ENCODE results near the gene PRMT5. TPM values are rescaled to one million over a fixed set of nuclear protein-coding genes. Genes with fewer than 3 reads are reported as not detected.
"Not testable (repeated sequence)": the region's sequence is repeated elsewhere in the genome, so short reads cannot be mapped to it uniquely, and the experiment has no call there.

The PRMT5 gene
- total and polyA plus RNA-seq, 3 experiments from 2014 or later, result 41.3 to 200 (median 191) TPM

DNA sequence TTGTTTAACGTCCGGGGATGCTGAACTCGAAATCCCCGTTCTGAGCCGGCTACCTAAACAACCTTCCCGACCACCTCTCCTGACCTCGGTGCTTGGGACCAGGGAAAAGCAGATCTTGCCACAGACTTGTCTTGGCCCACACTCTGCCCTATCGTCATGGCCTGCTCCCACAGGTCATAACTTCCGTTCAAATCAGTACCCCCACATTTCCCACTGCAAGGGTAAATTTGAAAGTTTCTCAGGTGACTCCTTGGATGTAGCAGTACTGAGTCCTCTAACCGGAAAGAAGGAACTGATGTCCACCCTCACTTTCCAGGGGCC is 9.6 kb downstream of the PRMT5 start:
- Histone ChIP-seq H3K27ac (ENCODE audit: low read depth, low read length) (peak overlapping the region; percentile 100), H3K4me1 (ENCODE audit: insufficient read depth, low read length) (peaks cover 30% of the 10 kb centered on the region), H3K27me3 (ENCODE audit: insufficient read depth, low read length, poor library complexity, severe bottlenecking) (no peaks in the 10 kb centered on the region), H3K9me3 (ENCODE audit: low read length) (no peaks in the 10 kb centered on the region), H3K36me3 (ENCODE audit: insufficient read depth, low read length) (peaks cover 23% of the 10 kb centered on the region), H3K4me3 (ENCODE audit: low read length) (peak overlapping the region; percentile 66)
- no peak for DNase-seq
- POLR2A ChIA-PET, result interaction anchor here (0.5 to 2.4 kb wide), 10 partner anchors 10 to 1855 kb away, joined by 3 to 12 read pairs (median 6); partner anchors contain the start of genes ACIN1, C14orf119, HAUS4 and LRP10
- Mint-ChIP-seq H3K9me3 (peaks cover 0 to 3% (median 0%) of the 10 kb centered on the region in 5 donors), H3K4me3 (peak overlapping the region; percentile 91 to 100 (median 97)), H3K27me3 (peaks cover 0 to 7% of the 10 kb centered on the region in 2 donors), H3K27ac (peak overlapping the region; percentile 99 to 100 (median 100)), H3K4me1 (peaks cover 36 to 56% (median 52%) of the 10 kb centered on the region in 3 donors), H3K36me3 (peaks cover 9 to 66% (median 9%) of the 10 kb centered on the region in 3 donors)
- CTCF ChIA-PET, result interaction anchor here (0.9 to 3.8 kb wide), 10 partner anchors 10 to 349 kb away, joined by 3 to 28 read pairs (median 3); partner anchors contain the start of genes HAUS4, MRPL52, PRMT5 and REM2

DNA sequence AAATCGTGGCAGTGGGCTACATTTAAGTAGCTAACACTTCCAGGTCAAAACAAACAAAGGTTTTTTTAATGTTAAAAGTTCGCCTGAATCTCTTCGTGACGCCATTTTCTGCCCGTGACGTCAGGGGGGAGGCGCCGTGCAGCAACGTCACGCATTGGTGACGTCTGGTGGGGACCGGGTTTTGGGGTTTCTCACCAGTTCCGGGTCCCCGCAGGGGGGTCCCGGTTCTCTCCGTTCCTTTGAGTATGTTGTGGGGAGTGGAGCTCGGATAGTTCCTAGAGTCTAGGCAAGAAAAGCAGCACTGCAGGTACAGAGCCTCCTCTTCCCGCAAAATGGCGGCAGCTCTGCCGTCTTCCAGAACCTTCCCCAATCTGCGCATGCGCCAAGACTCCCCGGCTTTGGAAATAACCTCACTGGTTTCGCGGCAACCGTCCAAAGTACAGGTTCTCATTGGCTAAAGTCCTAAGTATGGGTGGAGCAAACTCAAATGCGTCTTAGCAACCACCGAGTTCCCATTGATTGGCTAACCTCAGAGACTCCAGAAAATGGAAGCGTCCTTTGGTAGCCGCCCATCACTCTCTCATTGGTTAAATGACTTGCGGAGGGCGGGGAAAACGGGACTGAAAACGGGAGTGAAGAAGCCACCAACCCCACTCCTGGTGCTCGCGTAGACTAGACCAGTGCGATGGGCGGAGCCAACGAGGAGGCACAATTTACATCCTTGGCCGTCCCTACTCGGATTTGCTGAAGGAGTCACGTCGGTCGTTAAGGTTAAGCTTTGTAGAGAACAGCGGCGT is 10.2 kb downstream of the PRMT5 start, which contains the start of gene RBM23:
Gene RBM23 (minus strand): TSS at position 346 of the 797 bp plus-strand sequence.
- H3K4me1 ChIP-seq (ENCODE audit: insufficient read depth, low read length), result peaks cover 30% of the 10 kb centered on the region
- H3K4me1 Mint-ChIP-seq, result peaks cover 36 to 56% (median 56%) of the 10 kb centered on the region in 3 donors

DNA sequence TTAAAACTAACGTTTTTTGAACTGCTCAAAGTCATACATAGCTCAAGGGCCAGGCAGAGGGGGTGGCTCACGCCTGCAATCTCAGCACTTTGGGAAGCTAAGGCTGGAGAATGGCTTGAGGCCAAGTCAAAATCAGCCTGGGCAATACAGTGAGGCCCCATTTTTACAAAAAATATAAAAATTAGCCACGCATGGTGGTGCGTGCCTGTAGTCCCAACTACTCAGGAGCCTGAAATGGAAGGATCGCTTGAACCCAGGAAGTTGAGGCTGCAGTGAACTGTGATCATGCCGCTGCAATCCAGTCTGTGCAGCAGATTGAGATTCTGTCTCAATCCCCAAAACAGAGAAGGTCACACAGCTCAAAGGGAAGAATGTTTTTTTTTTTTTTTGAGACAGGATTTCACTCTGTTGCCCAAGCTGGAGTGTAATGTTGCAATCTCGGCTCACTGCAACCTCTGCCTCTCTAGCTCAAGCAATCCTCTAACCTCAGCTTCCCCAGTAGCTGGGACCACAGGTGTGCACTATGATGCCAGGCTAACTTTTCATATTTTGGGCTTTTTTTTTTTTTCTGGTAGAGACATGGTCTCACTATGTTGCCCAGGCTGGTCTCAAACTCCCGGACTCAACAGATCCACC is 13.2 kb downstream of the PRMT5 start:
- Mint-ChIP-seq H3K4me3 (peak overlapping the region in 5 of 7 donors; percentile 3 to 92 (median 12)), H3K4me1 (peaks cover 49 to 77% (median 64%) of the 10 kb centered on the region in 3 donors), H3K36me3 (peaks cover 0 to 54% (median 4%) of the 10 kb centered on the region in 3 donors), H3K27me3 (peaks cover 0 to 7% of the 10 kb centered on the region in 2 donors), H3K9me3 (peaks cover 0 to 3% (median 0%) of the 10 kb centered on the region in 5 donors), H3K27ac (peak overlapping the region in 4 of 8 donors; percentile 67 to 100 (median 76))
- no peaks in the 10 kb centered on the region for H3K9me3 ChIP-seq (ENCODE audit: low read length)
- H3K36me3 ChIP-seq (ENCODE audit: insufficient read depth, low read length), result peaks cover 10% of the 10 kb centered on the region
- ChIA-PET CTCF (interaction anchor here (0.6 to 1.6 kb wide), 4 partner anchors 15 to 153 kb away, joined by 3 to 5 read pairs (median 3); no protein-coding TSS in a partner anchor), POLR2A (no interaction called here)
- no peaks in the 10 kb centered on the region for H3K27me3 ChIP-seq (ENCODE audit: insufficient read depth, low read length, poor library complexity, severe bottlenecking)
- no peak overlapping the region for H3K27ac ChIP-seq (ENCODE audit: low read depth, low read length)
- DNase-seq, result no peak
- H3K4me1 ChIP-seq (ENCODE audit: insufficient read depth, low read length), result peaks cover 35% of the 10 kb centered on the region
- no peak overlapping the region for H3K4me3 ChIP-seq (ENCODE audit: low read length)

More for the DNA sequence above, 10.2 kb downstream of the PRMT5 start, which contains the start of gene RBM23:
- CTCF ChIA-PET, result interaction anchor here (0.9 to 3.8 kb wide), 17 partner anchors 11 to 362 kb away, joined by 3 to 28 read pairs (median 3); partner anchors contain the start of genes HAUS4, MRPL52, PRMT5 and REM2
- Histone ChIP-seq H3K27me3 (ENCODE audit: insufficient read depth, low read length, poor library complexity, severe bottlenecking) (no peaks in the 10 kb centered on the region), H3K4me3 (ENCODE audit: low read length) (peak within 1 kb of the TSS; percentile 95), H3K9me3 (ENCODE audit: low read length) (no peaks in the 10 kb centered on the region), H3K27ac (ENCODE audit: low read depth, low read length) (peak within 1 kb of the TSS; percentile 100), H3K36me3 (ENCODE audit: insufficient read depth, low read length) (peaks cover 17% of the 10 kb centered on the region)
- Mint-ChIP-seq H3K27me3 (peaks cover 0 to 7% of the 10 kb centered on the region in 2 donors), H3K27ac (peak within 1 kb of the TSS; percentile 99 to 100 (median 100)), H3K4me3 (peak within 1 kb of the TSS; percentile 91 to 100 (median 97)), H3K9me3 (peaks cover 0 to 3% (median 0%) of the 10 kb centered on the region in 5 donors), H3K36me3 (peaks cover 9 to 63% (median 9%) of the 10 kb centered on the region in 3 donors)
- POLR2A ChIA-PET, result interaction anchor here (0.5 to 2.4 kb wide), 15 partner anchors 9 to 1854 kb away, joined by 3 to 12 read pairs (median 4); partner anchors contain the start of genes ACIN1, C14orf119, HAUS4 and LRP10
- peak; percentile 99 to 100 (median 100) for DNase-seq

DNA sequence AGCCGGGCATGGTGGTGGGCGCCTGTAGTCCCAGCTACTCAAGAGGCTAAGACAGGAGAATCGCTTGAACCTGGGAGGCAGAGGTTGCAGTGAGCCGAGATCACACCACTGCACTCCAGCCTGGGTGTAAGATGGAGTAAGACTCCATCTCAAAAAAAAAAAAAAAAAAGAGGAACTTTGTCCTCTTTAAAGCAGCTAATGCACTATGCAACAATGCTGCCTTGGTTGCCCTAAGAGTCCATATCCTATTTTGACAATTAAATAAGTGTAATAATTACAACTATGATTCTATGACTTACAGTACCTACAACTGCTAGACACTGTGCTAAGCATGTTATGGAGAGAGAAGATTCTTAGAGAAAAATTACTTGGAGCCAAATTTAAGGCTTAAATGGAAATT is 14.3 kb downstream of the PRMT5 start:
- H3K36me3 ChIP-seq (ENCODE audit: insufficient read depth, low read length); H3K27me3 Mint-ChIP-seq; H3K27ac ChIP-seq (ENCODE audit: low read depth, low read length); H3K4me3 ChIP-seq (ENCODE audit: low read length); POLR2A ChIA-PET; H3K27me3 ChIP-seq (ENCODE audit: insufficient read depth, low read length, poor library complexity, severe bottlenecking); H3K9me3 Mint-ChIP-seq; H3K9me3 ChIP-seq (ENCODE audit: low read length); DNase-seq: not testable (repeated sequence)
- Mint-ChIP-seq H3K36me3 (peaks cover 0 to 55% (median 4%) of the 10 kb centered on the region in 3 donors), H3K4me1 (peaks cover 46 to 73% (median 60%) of the 10 kb centered on the region in 3 donors), H3K4me3 (peak overlapping the region in 1 of 7 donors; percentile 49), H3K27ac (peak overlapping the region in 2 of 8 donors; percentile 50 to 54)
- peaks cover 31% of the 10 kb centered on the region for H3K4me1 ChIP-seq (ENCODE audit: insufficient read depth, low read length)
- CTCF ChIA-PET, result interaction anchor here (1.0 kb wide), 1 partner anchor 92 kb away, joined by 4 read pairs; no protein-coding TSS in a partner anchor

DNA sequence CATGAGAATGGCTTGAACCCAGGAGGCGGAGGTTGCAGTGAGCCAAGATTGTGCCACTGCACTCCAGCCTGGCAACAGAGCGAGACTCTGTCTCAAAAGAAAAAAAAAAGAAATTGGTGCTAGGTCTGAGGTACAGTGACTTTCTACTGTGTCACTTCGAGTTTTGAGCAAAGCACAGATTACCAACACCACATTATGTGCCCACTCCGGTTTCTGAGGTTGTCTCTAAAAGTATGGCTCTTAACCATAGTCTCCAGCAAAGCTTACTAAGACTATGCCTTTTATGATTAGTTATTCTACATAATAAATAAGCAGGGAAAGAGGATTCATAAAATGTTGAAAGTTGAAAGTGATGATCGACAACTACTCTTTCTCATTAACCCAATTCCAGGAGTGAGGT is 18.3 kb downstream of the PRMT5 start:
- peaks cover 12 to 63% (median 18%) of the 10 kb centered on the region in 3 donors for H3K36me3 Mint-ChIP-seq
- Histone ChIP-seq H3K27me3 (ENCODE audit: insufficient read depth, low read length, poor library complexity, severe bottlenecking) (no peaks in the 10 kb centered on the region), H3K36me3 (ENCODE audit: insufficient read depth, low read length) (peaks cover 20% of the 10 kb centered on the region), H3K9me3 (ENCODE audit: low read length) (no peaks in the 10 kb centered on the region), H3K27ac (ENCODE audit: low read depth, low read length) (no peak overlapping the region), H3K4me3 (ENCODE audit: low read length) (no peak overlapping the region), H3K4me1 (ENCODE audit: insufficient read depth, low read length) (peaks cover 8% of the 10 kb centered on the region)
- CTCF ChIA-PET, result interaction anchor here (0.8 kb wide), 1 partner anchor 9 kb away, joined by 3 read pairs; no protein-coding TSS in a partner anchor
- POLR2A ChIA-PET, result interaction anchor here (0.6 kb wide), 1 partner anchor 38 kb away, joined by 3 read pairs; no protein-coding TSS in a partner anchor
- peaks cover 21 to 46% (median 30%) of the 10 kb centered on the region in 3 donors for H3K4me1 Mint-ChIP-seq
- H3K4me3 Mint-ChIP-seq, result no peak overlapping the region
- H3K27ac Mint-ChIP-seq, result peak overlapping the region in 1 of 8 donors; percentile 45
- DNase-seq, result no peak
- no peaks in the 10 kb centered on the region for H3K9me3 Mint-ChIP-seq
- no peaks in the 10 kb centered on the region for H3K27me3 Mint-ChIP-seq

DNA sequence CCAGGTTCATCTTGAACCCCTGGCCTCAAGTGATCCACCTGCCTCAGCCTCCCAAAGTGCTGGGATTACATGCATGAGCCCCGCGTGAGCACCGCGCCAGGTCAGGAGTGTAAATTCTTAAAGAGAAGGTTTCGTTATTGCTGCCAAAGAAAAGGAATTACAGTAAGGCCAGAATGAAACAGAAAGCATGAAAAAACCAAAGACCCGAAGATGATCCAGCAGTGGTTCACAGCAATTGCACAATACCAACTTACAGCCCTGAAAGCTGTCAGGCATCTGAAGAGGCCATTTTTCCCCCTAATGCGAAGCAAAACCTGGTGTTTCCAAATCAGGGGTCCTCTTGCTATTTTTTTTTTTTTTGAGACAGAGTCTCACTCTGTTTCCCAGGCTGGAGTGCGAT is 20.6 kb downstream of the PRMT5 start:
- no peaks in the 10 kb centered on the region for H3K27me3 ChIP-seq (ENCODE audit: insufficient read depth, low read length, poor library complexity, severe bottlenecking)
- H3K4me1 Mint-ChIP-seq, result peaks cover 19 to 32% (median 25%) of the 10 kb centered on the region in 3 donors
- H3K4me1 ChIP-seq (ENCODE audit: insufficient read depth, low read length), result peaks cover 6% of the 10 kb centered on the region
- POLR2A ChIA-PET, result no interaction called here
- no peak for DNase-seq
- no peaks in the 10 kb centered on the region for H3K9me3 Mint-ChIP-seq
- H3K27ac Mint-ChIP-seq, result no peak overlapping the region
- H3K9me3 ChIP-seq (ENCODE audit: low read length), result no peaks in the 10 kb centered on the region
- peaks cover 43% of the 10 kb centered on the region for H3K36me3 ChIP-seq (ENCODE audit: insufficient read depth, low read length)
- H3K27ac ChIP-seq (ENCODE audit: low read depth, low read length), result no peak overlapping the region
- no peak overlapping the region for H3K4me3 Mint-ChIP-seq
- H3K27me3 Mint-ChIP-seq, result no peaks in the 10 kb centered on the region
- H3K4me3 ChIP-seq (ENCODE audit: low read length), result no peak overlapping the region
- CTCF ChIA-PET, result no interaction called here
- peaks cover 26 to 76% (median 33%) of the 10 kb centered on the region in 3 donors for H3K36me3 Mint-ChIP-seq

DNA sequence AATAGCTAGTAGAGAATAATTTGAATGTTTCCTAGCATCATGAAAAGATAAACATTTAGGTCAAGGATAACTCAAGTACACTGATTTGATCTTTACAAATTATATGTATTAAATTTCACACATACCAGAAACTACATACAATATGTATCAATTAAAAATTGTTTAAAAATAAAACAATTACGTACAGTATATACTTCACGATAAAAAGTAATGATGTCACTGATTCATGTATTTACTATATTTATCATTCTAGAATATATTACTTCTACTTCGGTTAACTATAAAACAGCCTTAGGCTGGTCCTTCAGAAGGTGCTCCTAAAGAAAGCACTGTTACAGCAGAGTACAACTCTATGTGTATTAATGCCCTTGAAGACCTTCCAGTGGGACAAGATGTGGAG is 21.7 kb downstream of the PRMT5 start:
- Mint-ChIP-seq H3K9me3 (no peaks in the 10 kb centered on the region), H3K4me1 (peaks cover 17 to 25% (median 22%) of the 10 kb centered on the region in 3 donors), H3K36me3 (peaks cover 26 to 82% (median 32%) of the 10 kb centered on the region in 3 donors), H3K27me3 (no peaks in the 10 kb centered on the region), H3K4me3 (no peak overlapping the region), H3K27ac (no peak overlapping the region)
- H3K9me3 ChIP-seq (ENCODE audit: low read length), result no peaks in the 10 kb centered on the region
- H3K4me3 ChIP-seq (ENCODE audit: low read length), result no peak overlapping the region
- DNase-seq, result no peak
- CTCF ChIA-PET, result interaction anchor here (0.9 to 1.7 kb wide), 3 partner anchors 11 to 337 kb away, joined by 4 to 6 read pairs (median 4); no protein-coding TSS in a partner anchor
- POLR2A ChIA-PET, result no interaction called here
- H3K36me3 ChIP-seq (ENCODE audit: insufficient read depth, low read length), result peaks cover 51% of the 10 kb centered on the region
- H3K27me3 ChIP-seq (ENCODE audit: insufficient read depth, low read length, poor library complexity, severe bottlenecking), result no peaks in the 10 kb centered on the region
- peaks cover 4% of the 10 kb centered on the region for H3K4me1 ChIP-seq (ENCODE audit: insufficient read depth, low read length)
- no peak overlapping the region for H3K27ac ChIP-seq (ENCODE audit: low read depth, low read length)

Measured in CD8-positive, alpha-beta memory T cell (primary cell).